HG02642 (cell line): ENCODE measurements around the gene PROSER3.
"Not testable (repeated sequence)": the region's sequence is repeated elsewhere in the genome, so short reads cannot be mapped to it uniquely, and the experiment has no call there.

Source experiments
- ATAC-seq: cut with Tn5 transposase; IDR thresholded peaks from one replicate; pipeline ENCODE4 v1.9.1; 2021; ENCODE audit warnings: mild to moderate bottlenecking; ENCODE audit not compliant: unreplicated experiment, poor library complexity

Gene PROSER3

DNA sequence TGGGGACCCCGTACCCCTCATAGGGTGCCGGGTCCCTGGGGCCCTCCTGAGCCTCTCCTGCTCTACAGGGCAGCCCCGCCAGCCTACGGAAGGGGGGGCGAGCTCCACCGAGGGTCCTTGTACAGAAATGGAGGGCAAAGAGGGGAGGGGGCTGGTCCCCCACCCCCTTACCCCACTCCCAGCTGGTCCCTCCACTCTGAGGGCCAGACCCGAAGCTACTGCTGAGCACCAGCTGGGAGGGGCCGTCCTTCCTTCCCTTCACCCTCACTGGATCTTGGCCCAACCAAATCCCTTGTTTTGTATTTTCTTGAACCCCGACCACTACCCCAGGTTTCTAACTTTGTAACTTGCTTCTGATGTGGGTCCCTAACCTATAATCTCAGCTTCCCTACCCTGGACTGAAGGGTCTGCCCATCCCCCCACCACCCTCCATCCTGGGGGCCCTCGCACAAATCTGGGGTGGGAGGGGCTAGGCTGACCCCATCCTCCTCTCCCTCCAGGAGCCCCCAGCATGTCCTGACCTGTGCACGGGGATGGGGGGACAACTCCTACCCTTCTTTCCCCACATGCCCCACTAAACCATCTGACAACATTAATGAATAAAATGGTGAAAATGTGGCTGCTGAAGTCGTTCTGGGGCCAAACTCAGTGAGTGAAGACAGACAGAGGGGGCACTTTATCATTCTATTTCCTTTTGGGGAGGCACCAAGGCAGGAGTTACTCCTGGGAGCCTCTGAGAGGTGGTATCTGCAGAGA lies 30.4 kb downstream of the PROSER3 start:
- ATAC-seq: no peak

DNA sequence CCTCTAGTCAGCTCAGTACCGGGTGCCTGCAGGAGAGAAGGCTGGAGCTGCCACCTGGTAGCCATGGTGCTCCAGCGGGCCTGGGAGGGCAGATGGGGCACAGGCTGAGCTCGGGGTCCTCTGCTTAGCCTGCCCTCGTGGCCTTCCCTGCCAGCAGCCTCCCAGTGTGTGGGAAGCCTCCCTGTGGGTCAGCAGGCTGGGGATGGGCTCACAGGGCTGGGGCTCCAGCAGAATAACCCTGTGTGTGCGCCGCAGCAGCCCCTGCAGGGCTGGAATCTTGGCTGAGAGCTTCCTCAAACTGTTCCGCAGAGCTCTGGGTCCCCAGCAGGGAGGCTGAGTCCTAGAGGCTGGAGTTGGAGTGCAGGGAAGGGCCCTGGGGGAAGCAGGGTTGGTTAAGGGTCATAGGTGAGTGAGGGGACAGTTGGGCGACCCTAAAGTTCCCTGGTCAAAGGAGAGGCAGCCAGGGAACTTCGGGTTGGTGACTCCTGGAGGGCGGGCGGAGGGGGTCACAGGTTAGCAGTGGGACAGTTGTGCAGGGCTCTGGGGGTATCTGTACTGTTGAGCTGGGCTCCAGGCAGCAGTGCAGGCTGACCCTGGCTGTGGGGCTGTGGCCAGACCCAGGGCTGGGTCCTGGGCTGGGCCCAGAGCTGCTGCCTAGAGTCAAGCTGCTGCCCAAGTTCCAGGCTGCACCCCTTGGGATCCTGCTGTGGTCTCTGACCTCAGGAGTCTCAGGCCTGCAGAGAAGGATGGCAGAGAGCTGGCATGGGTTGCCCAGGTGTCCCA lies 31.4 kb downstream of the PROSER3 start:
- no peak for ATAC-seq

GRCh38 chr19:35789978-35790944 lies 32.3 kb downstream of the PROSER3 start:
- no peak for ATAC-seq

DNA sequence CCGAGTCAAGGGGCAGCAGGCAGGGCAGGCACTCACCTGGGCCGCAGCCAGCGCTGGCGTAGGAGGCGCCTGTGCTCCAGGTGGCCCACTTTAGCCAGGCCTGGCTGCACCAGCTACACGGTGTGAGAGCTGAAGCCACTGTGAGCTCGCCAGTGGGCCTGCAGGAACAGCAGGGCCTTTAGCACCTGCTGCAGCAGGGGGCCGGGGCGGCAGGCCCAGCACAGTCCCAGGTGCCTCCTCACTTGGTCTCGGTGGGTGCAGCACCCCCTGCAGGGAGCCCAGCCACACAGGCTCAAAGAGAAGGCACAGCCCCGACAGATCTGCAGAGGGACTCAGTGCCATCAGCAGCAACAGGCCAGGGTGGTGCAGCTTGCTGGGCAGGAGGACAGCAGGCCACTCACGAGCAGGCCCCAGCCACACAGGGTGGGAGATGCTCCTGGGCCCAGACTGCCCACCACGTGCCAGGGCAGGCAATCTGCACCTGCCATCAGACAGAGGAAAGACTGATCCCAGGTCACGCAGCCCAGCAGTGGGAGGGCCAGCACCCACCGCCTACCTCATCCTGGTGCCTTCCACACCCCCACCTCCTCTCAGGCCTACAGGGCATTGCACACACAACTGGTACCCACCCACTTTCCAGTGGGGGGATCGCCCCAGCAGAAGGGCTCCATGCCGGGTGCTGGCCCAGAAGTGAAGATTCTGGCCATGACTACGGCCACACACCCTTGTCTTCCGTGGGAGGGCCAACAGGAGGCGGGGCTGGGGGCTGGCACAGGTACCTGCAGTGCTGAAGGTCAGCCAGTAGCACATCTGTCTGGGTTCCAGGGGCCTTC lies 33.2 kb downstream of the PROSER3 start:
- no peak for ATAC-seq

- no peak for ATAC-seq
Observed at GRCh38 chr19:35791814-35792279, 33.9 kb downstream of the PROSER3 start.

GRCh38 chr19:35792312-35792711 lies 34.3 kb downstream of the PROSER3 start:
- ATAC-seq: no peak

- no peak for ATAC-seq
Observed at GRCh38 chr19:35792888-35793287, 34.9 kb downstream of the PROSER3 start.

DNA sequence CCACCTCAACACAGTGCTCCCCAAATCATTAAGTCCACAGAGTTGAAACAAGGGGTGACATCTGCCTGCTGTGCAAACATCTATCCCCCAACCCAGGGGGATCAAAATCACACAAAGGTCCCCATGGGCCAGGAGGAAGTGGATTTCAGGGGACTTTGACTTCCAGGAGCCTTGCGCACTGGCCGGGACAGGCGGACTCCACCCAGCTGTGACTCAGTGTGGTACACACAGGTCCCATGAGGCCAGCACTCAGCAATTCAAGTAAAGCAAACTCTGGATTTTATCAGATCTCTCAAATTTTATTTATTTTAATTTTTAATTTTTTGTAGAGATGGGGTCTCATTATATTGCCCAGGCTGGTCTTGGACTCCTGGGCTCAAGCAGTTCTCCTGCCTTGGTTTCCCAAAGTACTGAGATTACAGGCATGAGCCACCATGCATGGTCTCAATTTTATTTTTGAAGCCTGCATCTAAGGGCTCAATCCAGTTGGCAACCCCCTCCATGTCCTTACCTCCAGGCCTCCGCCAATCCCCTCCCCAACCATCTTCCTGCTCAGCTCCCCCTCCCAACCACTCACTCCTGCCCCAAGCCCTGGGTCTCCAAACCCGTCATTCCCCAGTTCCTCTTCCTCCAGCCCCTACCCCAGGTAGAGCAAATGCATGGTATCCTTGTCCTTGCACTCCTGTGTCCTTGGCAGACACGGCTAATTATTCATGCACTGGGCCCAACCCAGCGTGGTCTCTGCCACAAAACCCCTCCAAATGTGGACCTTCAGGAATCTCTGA lies 35.6 kb downstream of the PROSER3 start:
- no peak for ATAC-seq

GRCh38 chr19:35795564-35795963 lies 37.6 kb downstream of the PROSER3 start:
- ATAC-seq: not testable (repeated sequence)

DNA sequence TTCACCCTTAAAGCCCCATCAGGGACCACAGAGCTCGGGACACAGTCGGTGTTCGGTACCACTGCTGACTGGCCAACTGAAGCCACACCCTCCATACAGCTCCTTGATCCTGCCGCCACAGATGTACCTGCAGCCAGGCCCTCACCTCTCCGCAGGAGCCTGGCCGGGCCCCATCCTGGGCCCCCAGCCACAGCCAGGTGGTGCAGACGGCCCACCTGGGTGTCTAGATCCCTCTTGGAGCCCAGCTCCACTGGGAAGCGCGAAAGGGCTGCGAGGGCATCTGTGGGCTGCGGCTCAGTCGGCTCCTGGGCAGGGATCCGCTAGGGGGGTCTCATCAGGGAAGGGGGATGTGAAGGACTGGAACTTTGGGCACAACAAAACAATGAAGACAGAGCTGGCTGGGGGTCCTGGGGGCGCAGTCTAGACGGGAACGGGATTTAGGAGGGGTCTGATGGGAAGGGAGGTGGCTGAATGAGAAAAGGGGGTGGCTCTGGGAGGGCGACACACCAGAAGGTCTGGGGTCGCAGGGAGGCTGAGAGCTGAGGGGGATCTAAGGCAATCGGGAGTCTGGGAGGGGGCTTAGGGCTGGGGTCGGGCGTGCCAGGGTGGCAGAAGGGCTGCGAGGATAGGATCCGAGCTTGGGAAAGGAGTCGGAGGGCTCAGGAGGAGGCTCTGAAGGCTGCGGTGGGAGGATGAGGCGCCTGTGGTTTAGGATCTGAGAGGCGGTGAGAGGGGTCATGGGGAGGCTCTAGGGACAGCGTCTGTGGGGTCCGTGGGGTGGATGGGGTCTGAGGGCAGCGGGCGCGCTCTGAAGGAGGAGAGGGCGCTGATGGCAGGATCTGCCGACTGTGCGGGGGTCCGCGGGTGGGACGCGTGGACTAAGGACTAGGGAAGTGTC lies 38.9 kb downstream of the PROSER3 start:
- no peak for ATAC-seq

DNA sequence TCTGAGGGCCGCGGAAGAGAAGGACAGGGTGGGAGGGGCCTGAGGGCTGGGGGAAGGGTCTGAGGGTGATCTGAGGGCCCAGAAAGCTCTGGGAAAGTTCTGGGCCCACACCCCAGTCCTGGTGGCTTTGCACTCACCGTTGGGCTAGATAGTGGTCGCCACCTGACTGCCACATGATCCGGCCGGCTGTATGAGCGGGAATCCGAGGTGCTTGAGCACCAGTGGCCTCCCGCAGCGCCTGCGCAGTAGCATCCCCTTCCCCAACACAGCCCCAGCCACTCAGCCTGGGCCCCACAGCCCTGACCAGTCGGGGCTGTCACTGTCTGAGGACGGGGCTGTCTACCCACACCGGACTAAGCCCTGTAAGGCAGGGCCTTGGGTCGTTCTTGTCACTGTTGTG lies 39.7 kb downstream of the PROSER3 start:
- ATAC-seq: no peak

- ATAC-seq: no peak
Observed at GRCh38 chr19:35801828-35802227, 43.9 kb downstream of the PROSER3 start.

DNA sequence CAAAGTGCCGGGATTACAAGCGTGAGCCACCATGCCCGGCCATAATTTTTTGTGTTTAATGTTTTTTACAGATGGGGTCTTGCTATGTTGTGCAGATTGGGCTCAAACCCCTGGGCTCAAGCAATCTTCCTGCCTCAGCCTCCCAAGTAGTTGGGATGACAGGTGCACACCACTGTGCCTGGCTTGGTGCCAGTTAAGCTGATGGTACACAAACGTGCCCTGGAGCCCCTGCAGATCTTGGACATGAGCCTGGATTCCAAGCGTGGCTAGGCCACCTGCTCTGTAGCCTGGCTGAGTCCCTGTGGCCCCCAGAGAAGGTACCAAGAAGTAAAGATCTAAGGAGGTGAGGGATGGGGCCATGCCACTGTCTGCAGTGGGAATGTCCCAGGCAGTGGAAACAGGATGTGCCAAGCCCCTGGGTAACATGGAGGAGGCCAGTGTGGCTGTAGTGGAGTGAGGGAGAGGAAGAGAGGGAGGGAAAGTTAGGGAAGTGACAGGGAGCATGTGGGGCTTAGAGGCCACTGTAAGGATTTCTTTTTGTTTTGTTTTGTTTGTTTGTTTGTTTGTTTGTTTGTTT lies 47.6 kb downstream of the PROSER3 start:
- no peak for ATAC-seq

DNA sequence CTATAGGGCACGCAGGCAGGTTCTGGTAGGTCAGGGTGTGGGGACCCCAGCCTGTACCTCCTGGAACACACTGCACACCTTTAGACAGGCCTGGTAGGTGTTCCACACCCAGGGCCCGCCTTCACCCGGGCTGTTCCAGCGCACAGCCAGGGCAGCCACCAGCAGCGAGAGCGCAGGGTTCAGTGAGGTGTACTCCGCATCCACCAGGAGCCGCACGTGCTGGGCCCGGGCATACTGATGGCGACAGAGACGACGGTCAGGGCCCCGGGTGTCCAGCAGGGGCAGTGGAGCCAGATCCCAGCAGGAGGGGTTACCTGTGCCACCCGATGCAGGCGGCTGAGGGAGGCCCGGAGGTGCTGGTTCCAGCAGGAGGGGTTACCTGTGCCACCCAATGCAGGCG lies 48.6 kb downstream of the PROSER3 start:
- ATAC-seq: no peak

DNA sequence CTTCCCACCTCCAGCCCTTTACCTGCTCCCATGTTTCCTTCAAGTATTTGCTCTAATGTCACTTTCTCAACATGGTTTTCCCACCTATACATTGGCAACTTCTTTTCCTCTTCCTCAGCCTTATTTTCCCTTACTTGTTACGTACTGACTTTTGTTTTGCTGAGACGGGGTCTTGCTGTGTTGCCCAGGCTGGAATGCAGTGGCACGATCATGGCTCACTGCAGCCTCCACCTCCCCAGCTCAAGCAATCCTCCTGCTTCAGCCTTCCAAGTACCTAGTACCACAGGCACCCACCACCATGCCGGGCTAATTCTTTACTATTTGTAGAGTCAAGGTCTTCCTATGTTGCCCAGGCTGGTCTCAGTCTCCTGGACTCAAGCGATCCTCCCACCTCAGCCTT lies 49.7 kb downstream of the PROSER3 start:
- no peak for ATAC-seq

- ATAC-seq: no peak
Observed at GRCh38 chr19:35811317-35812219, 53.6 kb downstream of the PROSER3 start.
